ENCODE results near the gene STMN3. TPM values are rescaled to one million over a fixed set of nuclear protein-coding genes. Genes with fewer than 3 reads are reported as not detected.
A peak's percentile ranks its signal among the peaks of the same experiment; 100 is the strongest.

STMN3 gene
- polyA plus RNA-seq (2013, experiment 1 of 4): 6.7 TPM
- 6.6 TPM for polyA plus RNA-seq (2013, experiment 2 of 4)
- 8.2 TPM for polyA plus RNA-seq (2013, experiment 3 of 4)
- 10.2 TPM for polyA plus RNA-seq (2013, experiment 4 of 4)

DNA sequence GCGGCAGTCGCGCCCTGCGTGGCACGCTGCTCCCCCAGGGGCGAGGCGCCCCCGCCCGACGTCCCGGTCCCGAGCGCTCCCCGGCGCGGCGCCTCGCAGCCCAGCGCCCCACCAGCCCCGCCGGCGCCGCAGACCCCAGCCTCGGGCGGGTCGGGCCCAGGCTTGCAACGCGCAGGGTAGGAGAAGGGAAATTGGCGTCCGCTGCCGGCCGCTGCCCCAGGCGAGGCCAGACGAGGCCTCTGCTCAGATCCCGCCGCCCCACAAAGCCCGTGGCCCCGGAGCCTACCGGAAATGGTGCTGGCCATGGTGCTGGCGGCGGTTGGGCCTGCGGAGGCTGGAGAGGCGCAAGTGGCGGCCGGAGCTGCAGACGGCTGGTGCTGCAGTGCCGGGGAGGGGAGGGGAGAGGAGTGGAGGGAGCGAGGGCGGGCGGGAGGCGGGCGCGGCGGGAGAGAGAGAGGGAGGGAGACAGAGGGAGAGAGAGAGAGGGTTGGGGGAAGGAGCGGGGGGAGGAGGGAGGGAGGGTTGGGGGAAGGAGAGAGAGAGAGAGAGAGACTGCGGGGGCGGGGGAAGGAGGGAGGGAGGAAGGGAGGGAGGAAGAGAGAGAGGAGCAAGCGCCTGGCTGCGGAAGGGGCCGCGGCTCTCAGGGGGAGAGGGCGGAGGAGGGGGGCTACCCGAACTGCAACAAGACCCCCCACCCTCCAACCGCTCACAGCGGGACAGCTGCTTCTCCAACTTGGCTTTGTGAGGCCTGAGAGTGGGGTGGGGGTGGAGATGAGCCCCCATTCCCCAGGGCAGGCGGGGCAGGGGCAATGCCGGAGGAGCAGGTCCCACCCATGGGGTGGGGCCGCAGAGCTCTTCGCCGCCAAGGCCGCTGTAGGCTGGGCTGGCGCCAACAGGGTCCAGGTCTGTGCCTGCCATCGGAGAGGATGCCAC is at the start of gene STMN3:
Gene STMN3 (minus strand): TSS at position 384 of the 933 bp plus-strand sequence. CDS start 79 bp downstream, at position 305.
- peaks cover 12% of the 10 kb centered on the region for H3K4me1 ChIP-seq (ENCODE audit: control insufficient read depth, insufficient read depth, low read length)
- no peaks in the 10 kb centered on the region for H3K36me3 ChIP-seq (ENCODE audit: control insufficient read depth, insufficient read depth, low read length)
- peaks cover 21% of the 10 kb centered on the region for H3K27me3 ChIP-seq (ENCODE audit: control insufficient read depth, insufficient read depth, low read length, poor library complexity, severe bottlenecking)
- peak within 1 kb of the TSS; percentile 74 for H3K27ac ChIP-seq (ENCODE audit: insufficient read depth, low read depth, low read length, poor library complexity, severe bottlenecking)
- 1% methylated on average over 64 to 73 of the region's 73 CpGs for WGBS, 2 experiments
- peak within 1 kb of the TSS; percentile 40 for H3K4me3 ChIP-seq (ENCODE audit: insufficient read depth, low read depth, low read length)
- no peaks in the 10 kb centered on the region for H3K9me3 ChIP-seq (ENCODE audit: control insufficient read depth, low read length)

DNA sequence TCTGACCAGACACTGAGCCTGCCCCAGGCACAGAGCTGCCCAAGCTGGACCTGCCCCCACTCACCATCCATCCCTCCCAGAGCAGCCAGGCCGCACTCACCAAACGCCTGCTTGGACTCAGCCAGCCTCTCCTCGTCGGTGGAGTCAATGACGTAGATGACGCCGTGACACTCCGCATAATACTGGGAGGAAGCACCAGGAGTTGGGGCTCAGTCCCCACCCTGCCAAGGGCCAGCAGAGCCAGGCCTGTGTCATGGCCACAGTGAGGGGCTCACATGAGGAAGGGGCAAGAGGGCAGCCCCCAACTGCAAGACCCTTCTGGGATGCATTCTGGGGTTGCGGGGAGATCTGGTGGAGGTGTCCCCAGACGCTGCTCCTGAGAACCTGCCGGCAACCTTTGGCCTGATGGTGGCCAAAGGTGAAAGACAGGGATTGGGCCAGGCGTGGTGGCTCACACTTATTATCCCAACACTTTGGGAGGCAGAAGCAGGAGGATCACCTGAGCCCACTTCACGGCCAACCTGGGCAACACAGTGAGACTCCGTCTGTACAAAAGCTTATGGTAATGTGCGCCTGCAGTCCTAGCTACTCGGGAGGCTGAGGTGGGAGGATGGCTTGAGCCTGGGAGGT is 48.9 kb upstream of the STMN3 start:
- WGBS, 2 experiments: 93% methylated on average over 16 of the region's 16 CpGs
- H3K36me3 ChIP-seq (ENCODE audit: control insufficient read depth, insufficient read depth, low read length): peaks cover 13% of the 10 kb centered on the region
- H3K4me1 ChIP-seq (ENCODE audit: control insufficient read depth, insufficient read depth, low read length): no peaks in the 10 kb centered on the region
- H3K27ac ChIP-seq (ENCODE audit: insufficient read depth, low read depth, low read length, poor library complexity, severe bottlenecking): no peak overlapping the region
- no peaks in the 10 kb centered on the region for H3K9me3 ChIP-seq (ENCODE audit: control insufficient read depth, low read length)
- H3K4me3 ChIP-seq (ENCODE audit: insufficient read depth, low read depth, low read length): no peak overlapping the region
- H3K27me3 ChIP-seq (ENCODE audit: control insufficient read depth, insufficient read depth, low read length, poor library complexity, severe bottlenecking): no peaks in the 10 kb centered on the region

DNA sequence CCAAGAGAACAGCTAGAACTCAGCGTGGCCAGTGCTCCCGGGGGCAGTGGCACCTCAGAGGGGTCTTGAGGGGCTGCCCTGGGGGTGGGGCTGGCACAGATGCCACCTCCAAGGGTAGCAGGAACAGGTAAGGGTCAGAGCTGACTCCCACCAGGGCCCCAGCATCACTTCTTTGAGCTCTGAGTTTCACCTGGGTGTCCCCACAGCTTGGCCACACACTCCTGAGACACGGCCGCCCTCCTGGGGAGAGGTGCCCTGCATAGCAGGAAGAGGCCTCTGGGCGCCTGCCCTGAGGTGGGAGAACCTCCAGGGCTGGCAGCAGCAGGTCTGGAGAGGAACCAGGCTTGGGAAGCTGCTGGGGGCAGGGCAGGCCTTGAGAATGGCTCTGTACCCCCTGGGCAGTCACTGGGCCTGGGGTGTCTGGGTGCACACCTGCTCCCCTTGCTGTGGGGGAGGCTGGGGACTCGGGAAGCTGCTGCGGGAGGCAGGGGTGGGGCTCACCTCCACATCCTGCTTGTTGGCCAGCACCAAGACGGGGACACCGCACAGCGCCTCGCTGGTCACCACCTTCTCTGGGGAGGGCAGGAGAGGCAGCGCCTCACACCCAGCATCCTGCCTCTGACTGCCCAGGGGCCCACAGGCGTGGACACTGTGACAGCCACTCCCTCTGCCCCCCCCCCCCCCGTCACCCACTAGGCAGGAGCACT is 48.3 kb upstream of the STMN3 start:
- 91 to 93% methylated on average over 13 to 14 of the region's 14 CpGs for WGBS, 2 experiments
- Histone ChIP-seq H3K4me3 (ENCODE audit: insufficient read depth, low read depth, low read length) (no peak overlapping the region), H3K27me3 (ENCODE audit: control insufficient read depth, insufficient read depth, low read length, poor library complexity, severe bottlenecking) (no peaks in the 10 kb centered on the region), H3K27ac (ENCODE audit: insufficient read depth, low read depth, low read length, poor library complexity, severe bottlenecking) (no peak overlapping the region), H3K9me3 (ENCODE audit: control insufficient read depth, low read length) (no peaks in the 10 kb centered on the region), H3K4me1 (ENCODE audit: control insufficient read depth, insufficient read depth, low read length) (peaks cover 5% of the 10 kb centered on the region), H3K36me3 (ENCODE audit: control insufficient read depth, insufficient read depth, low read length) (peaks cover 12% of the 10 kb centered on the region)

DNA sequence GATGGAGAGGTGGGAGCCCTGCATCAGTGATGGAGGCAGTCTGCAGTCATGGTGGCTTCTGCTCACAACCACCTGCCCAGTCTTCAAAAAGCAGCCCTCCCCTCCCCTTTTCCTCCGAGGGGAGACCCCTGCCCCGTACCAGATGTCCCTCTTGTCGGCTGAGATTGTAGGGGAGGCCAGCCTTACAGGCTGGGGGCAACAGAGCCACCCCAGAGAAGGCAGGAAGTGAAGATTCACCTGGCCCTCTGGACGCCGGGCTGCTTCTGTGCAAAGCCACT is 47.8 kb upstream of the STMN3 start:
- 93 to 96% methylated on average over 5 of the region's 5 CpGs for WGBS, 2 experiments
- Histone ChIP-seq H3K4me1 (ENCODE audit: control insufficient read depth, insufficient read depth, low read length) (peaks cover 5% of the 10 kb centered on the region), H3K36me3 (ENCODE audit: control insufficient read depth, insufficient read depth, low read length) (peaks cover 8% of the 10 kb centered on the region), H3K4me3 (ENCODE audit: insufficient read depth, low read depth, low read length) (no peak overlapping the region), H3K27me3 (ENCODE audit: control insufficient read depth, insufficient read depth, low read length, poor library complexity, severe bottlenecking) (no peaks in the 10 kb centered on the region), H3K9me3 (ENCODE audit: control insufficient read depth, low read length) (no peaks in the 10 kb centered on the region), H3K27ac (ENCODE audit: insufficient read depth, low read depth, low read length, poor library complexity, severe bottlenecking) (no peak overlapping the region)

DNA sequence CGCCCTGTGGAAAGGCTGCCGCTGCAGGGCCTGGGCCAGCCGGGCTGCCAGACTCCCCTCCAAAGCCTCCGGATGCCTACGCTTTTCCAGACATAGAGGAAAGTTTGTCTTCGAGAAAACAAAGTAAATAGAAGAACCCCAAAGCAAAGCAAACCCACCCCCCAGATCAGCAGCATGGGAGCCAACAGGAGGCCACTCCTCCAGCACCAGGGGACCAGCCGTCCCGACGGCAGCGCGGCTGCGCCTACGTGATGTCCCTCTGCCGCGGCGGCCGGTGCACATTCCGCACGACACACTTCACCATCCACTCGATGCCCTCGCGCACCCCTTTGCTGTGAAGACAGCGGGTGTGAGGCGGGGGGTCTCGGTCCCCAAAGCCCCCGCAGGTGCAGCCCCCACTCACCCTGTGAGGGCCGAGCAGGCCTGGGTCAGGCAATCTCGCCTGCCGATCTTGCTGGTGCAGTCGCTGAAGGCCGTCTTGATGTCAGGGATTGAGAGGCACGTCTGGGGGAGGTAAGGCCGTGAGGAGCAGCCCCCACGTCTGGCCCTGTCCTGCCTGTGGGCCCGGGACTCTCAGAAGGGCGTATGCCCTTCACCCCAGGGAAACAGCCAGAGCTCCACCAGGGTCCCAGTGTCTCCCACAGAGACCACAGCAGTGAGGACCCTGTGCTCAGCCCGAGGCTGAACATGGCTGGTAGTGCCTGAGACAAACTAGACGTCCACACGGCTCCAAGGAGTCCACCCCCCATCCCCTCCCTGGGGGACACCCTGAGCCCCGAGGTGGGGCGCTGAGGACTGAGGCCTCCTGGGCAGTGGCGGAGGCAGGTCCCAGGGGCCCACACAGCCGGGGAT is 47.2 kb upstream of the STMN3 start:
- Histone ChIP-seq H3K36me3 (ENCODE audit: control insufficient read depth, insufficient read depth, low read length) (peaks cover 8% of the 10 kb centered on the region), H3K9me3 (ENCODE audit: control insufficient read depth, low read length) (no peaks in the 10 kb centered on the region), H3K27ac (ENCODE audit: insufficient read depth, low read depth, low read length, poor library complexity, severe bottlenecking) (no peak overlapping the region), H3K27me3 (ENCODE audit: control insufficient read depth, insufficient read depth, low read length, poor library complexity, severe bottlenecking) (no peaks in the 10 kb centered on the region), H3K4me3 (ENCODE audit: insufficient read depth, low read depth, low read length) (no peak overlapping the region), H3K4me1 (ENCODE audit: control insufficient read depth, insufficient read depth, low read length) (peaks cover 5% of the 10 kb centered on the region)
- 95% methylated on average over 43 of the region's 43 CpGs for WGBS, 2 experiments

DNA sequence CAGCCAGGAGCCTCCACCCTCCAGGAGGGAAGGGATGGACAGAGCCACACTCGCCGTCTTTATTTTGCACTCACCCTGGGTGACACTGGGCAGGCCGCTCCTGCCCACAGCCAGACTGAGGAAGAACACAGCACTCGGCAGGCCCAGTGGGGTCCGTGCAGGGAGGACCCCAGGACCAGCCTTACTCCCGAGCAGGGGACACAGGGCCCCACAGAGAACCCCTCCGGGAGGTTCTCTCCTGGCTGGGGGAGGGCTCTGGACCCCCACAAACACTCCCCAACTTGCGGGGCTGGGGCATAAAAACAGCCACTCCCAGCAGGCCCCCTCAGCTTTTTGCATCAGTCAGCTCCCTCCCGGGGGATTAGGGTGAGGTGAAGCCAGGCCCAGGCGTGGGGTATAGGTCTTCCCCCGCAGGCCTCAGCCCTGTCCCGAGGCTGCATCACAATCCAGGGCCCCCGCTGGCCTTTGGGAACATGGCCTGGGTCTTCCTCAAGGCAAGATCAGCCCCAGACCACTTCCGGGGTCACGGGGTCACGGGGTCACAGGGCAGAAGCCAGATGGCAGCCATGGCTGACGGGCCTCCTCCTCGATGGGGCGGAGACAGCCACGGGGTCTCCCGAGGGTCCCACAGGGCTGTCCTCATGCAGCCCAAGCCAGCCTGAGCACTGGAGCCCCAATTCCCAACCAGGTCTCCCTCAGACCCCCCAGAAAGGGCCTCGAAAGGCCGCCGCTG is 46.4 kb upstream of the STMN3 start:
- no peak overlapping the region for H3K4me3 ChIP-seq (ENCODE audit: insufficient read depth, low read depth, low read length)
- 86 to 89% methylated on average over 24 of the region's 24 CpGs for WGBS, 2 experiments
- H3K4me1 ChIP-seq (ENCODE audit: control insufficient read depth, insufficient read depth, low read length): peaks cover 5% of the 10 kb centered on the region
- peak overlapping the region; percentile 44 for H3K27ac ChIP-seq (ENCODE audit: insufficient read depth, low read depth, low read length, poor library complexity, severe bottlenecking)
- peaks cover 1% of the 10 kb centered on the region for H3K36me3 ChIP-seq (ENCODE audit: control insufficient read depth, insufficient read depth, low read length)
- H3K9me3 ChIP-seq (ENCODE audit: control insufficient read depth, low read length): no peaks in the 10 kb centered on the region
- no peaks in the 10 kb centered on the region for H3K27me3 ChIP-seq (ENCODE audit: control insufficient read depth, insufficient read depth, low read length, poor library complexity, severe bottlenecking)

DNA sequence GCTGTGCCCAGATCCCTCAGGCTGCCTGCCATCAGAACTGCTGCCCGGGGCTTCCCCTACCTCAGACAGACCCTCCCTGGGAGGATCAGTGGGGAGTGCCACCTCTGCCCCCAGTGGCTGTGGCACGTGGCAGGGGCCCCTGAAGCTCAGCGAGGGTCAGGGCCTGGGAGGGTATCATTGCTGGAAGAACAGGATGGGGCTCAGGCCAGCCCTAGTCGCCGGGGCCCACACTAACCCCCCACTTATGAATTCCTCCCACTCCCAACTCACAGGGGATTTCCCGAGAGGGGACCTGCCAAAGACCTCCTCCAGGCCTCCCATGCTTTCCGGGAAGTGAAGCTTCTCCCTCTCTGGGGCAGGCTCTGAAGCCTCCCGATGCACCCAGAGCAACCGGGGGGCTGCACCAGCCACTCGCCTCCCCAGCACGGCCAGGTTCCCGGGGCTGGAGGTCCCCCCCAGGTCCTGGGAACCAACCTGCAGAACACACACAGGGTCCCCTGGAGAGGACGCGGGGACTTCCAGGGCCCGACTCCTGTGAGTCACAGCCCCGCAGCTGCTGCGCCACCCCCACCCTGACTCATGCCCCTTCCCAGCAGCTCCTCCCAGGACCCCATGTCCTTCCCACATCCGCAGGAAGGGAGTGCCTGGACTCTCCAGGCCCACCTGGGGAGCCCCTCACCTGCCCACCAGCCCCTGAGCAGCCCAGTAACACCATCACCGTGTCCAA is 45.7 kb upstream of the STMN3 start:
- H3K27ac ChIP-seq (ENCODE audit: insufficient read depth, low read depth, low read length, poor library complexity, severe bottlenecking): peak overlapping the region; percentile 44

DNA sequence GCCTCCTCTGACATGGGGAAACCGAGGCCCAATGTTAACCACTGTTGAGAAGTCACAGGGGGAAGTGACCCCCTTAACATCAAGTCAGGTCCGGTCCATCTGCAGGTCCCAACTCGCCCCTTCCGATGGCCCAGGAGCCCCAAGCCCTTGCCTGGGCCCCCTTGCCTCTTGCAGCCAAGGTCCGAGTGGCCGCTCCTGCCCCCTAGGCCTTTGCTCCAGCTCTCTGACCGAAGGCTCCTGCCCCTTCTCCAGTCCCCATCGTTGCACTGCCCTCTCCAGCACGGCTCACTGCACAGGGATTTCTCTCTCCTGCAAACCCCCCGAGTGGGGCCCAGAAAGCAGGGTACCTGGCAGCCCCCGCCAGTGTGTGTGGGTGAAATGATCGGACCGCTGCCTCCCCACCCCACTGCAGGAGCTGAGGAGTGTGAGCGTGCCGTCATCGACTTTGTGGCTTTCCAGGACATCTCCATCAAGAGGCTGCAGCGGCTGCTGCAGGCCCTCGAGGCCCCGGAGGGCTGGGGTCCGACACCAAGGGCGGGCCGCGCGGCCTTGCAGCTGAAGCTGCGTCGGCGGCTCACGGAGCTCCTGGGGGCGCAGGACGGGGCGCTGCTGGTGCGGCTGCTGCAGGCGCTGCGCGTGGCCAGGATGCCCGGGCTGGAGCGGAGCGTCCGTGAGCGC is 44.8 kb upstream of the STMN3 start:
- Histone ChIP-seq H3K27ac (ENCODE audit: insufficient read depth, low read depth, low read length, poor library complexity, severe bottlenecking) (no peak overlapping the region), H3K4me3 (ENCODE audit: insufficient read depth, low read depth, low read length) (no peak overlapping the region), H3K36me3 (ENCODE audit: control insufficient read depth, insufficient read depth, low read length) (no peaks in the 10 kb centered on the region), H3K27me3 (ENCODE audit: control insufficient read depth, insufficient read depth, low read length, poor library complexity, severe bottlenecking) (no peaks in the 10 kb centered on the region), H3K4me1 (ENCODE audit: control insufficient read depth, insufficient read depth, low read length) (peaks cover 5% of the 10 kb centered on the region), H3K9me3 (ENCODE audit: control insufficient read depth, low read length) (no peaks in the 10 kb centered on the region)
- 91 to 92% methylated on average over 40 of the region's 40 CpGs for WGBS, 2 experiments

More for the DNA sequence above, 45.7 kb upstream of the STMN3 start:
- no peaks in the 10 kb centered on the region for H3K36me3 ChIP-seq (ENCODE audit: control insufficient read depth, insufficient read depth, low read length)
- H3K27me3 ChIP-seq (ENCODE audit: control insufficient read depth, insufficient read depth, low read length, poor library complexity, severe bottlenecking): no peaks in the 10 kb centered on the region
- WGBS, 2 experiments: 68 to 74% methylated on average over 19 of the region's 19 CpGs
- peaks cover 5% of the 10 kb centered on the region for H3K4me1 ChIP-seq (ENCODE audit: control insufficient read depth, insufficient read depth, low read length)
- no peaks in the 10 kb centered on the region for H3K9me3 ChIP-seq (ENCODE audit: control insufficient read depth, low read length)
- no peak overlapping the region for H3K4me3 ChIP-seq (ENCODE audit: insufficient read depth, low read depth, low read length)
